ENCODE data around the gene ZNF189.

DNA sequence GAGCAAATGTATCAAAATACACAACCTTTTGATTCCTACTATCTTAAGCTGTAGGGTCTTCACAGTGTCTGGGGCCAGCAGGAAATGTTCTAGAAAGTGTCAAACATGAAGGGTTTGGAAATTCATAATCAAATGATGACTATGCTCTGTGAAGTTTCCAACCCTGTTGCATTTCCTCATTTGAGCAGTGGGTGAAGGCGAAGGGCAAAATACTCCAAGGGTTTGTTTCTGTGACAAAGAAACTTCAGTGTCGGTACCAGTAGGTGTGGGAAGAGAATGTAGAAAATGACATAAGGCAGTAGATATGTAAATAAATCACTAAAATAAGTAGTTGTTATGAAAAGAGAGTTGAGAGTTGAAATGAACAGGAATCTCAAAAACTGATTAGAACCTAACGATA, 36.3 kb downstream of the ZNF189 start:
- TF ChIP-seq POLR2A (IDR thresholded peaks at IDR 0.05), result no peak
- TF ChIP-seq, protein P1, sequence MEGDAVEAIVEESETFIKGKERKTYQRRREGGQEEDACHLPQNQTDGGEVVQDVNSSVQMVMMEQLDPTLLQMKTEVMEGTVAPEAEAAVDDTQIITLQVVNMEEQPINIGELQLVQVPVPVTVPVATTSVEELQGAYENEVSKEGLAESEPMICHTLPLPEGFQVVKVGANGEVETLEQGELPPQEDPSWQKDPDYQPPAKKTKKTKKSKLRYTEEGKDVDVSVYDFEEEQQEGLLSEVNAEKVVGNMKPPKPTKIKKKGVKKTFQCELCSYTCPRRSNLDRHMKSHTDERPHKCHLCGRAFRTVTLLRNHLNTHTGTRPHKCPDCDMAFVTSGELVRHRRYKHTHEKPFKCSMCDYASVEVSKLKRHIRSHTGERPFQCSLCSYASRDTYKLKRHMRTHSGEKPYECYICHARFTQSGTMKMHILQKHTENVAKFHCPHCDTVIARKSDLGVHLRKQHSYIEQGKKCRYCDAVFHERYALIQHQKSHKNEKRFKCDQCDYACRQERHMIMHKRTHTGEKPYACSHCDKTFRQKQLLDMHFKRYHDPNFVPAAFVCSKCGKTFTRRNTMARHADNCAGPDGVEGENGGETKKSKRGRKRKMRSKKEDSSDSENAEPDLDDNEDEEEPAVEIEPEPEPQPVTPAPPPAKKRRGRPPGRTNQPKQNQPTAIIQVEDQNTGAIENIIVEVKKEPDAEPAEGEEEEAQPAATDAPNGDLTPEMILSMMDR (IDR thresholded peaks at IDR 0.05), result no peak
